ENCODE measurements around the gene ATF3.

The ATF3 gene

GRCh38 chr1:212643877-212644276 lies 35.3 kb downstream of the ATF3 start:
- H3K4me3 ChIP-seq (ENCODE audit: low read length): no peak overlapping the region
- no peak for TF ChIP-seq CTCF (IDR thresholded peaks at IDR 0.05; ENCODE audit: insufficient read depth, low read depth, low read length, missing control alignments)
- no peak for DNase-seq (ENCODE audit: low read depth)

- no peak for DNase-seq (ENCODE audit: low read depth)
- TF ChIP-seq CTCF (IDR thresholded peaks at IDR 0.05; ENCODE audit: insufficient read depth, low read depth, low read length, missing control alignments): no peak
Observed at GRCh38 chr1:212644866-212645545, 36.4 kb downstream of the ATF3 start.

GRCh38 chr1:212645546-212646543 lies 37.3 kb downstream of the ATF3 start:
- no peak overlapping the region for H3K4me3 ChIP-seq (ENCODE audit: low read length)
- TF ChIP-seq CTCF (IDR thresholded peaks at IDR 0.05; ENCODE audit: insufficient read depth, low read depth, low read length, missing control alignments): no peak
- DNase-seq (ENCODE audit: low read depth): no peak

More at GRCh38 chr1:212644866-212645545, 36.4 kb downstream of the ATF3 start:
- no peak overlapping the region for H3K4me3 ChIP-seq (ENCODE audit: low read length)

GRCh38 chr1:212646588-212646987 lies 38.0 kb downstream of the ATF3 start:
- DNase-seq (ENCODE audit: low read depth): no peak

GRCh38 chr1:212647004-212647403 lies 38.4 kb downstream of the ATF3 start:
- DNase-seq (ENCODE audit: low read depth): no peak
- no peak overlapping the region for H3K4me3 ChIP-seq (ENCODE audit: low read length)
- no peak for TF ChIP-seq CTCF (IDR thresholded peaks at IDR 0.05; ENCODE audit: insufficient read depth, low read depth, low read length, missing control alignments)

More at GRCh38 chr1:212646588-212646987, 38.0 kb downstream of the ATF3 start:
- no peak overlapping the region for H3K4me3 ChIP-seq (ENCODE audit: low read length)
- TF ChIP-seq CTCF (IDR thresholded peaks at IDR 0.05; ENCODE audit: insufficient read depth, low read depth, low read length, missing control alignments): no peak

GRCh38 chr1:212648431-212648830 lies 39.9 kb downstream of the ATF3 start:
- no peak overlapping the region for H3K4me3 ChIP-seq (ENCODE audit: low read length)
- no peak for DNase-seq (ENCODE audit: low read depth)
- no peak for TF ChIP-seq CTCF (IDR thresholded peaks at IDR 0.05; ENCODE audit: insufficient read depth, low read depth, low read length, missing control alignments)

Measured in epithelial cell of esophagus (primary cell).